Neural progenitor cell (in vitro differentiated cells): ENCODE measurements around the gene STK33. TPM values are rescaled to one million over a fixed set of nuclear protein-coding genes. Genes with fewer than 3 reads are reported as not detected.

Source experiments
- DNase-seq: peaks from one replicate; pipeline ENCODE4 v3.0.0-alpha.2; 2016; ENCODE audit warnings: low spot score
- H2AFZ ChIP-seq: fragments of 200-600 bp; sonication (generic); replicated peaks from 2 replicates; pipeline ENCODE4 v1.6.1; 2016; ENCODE audit warnings: antibody characterized with exemption
- H3F3A ChIP-seq: fragments of 200-600 bp; sonication (generic); 2 replicates; pipeline ENCODE4 v1.6.1; 2016; ENCODE audit warnings: antibody characterized with exemption, low read depth
- H3K27ac ChIP-seq: fragments of 200-600 bp; sonication (generic); 2 replicates; pipeline ENCODE4 v1.5.1; 2016; ENCODE audit warnings: mild to moderate bottlenecking
- H3K27me3 ChIP-seq: fragments of 200-600 bp; sonication (generic); 2 replicates; pipeline ENCODE4 v1.6.1; 2016; ENCODE audit warnings: mild to moderate bottlenecking, moderate library complexity
- H3K36me3 ChIP-seq: fragments of 200-600 bp; sonication (generic); 2 replicates; pipeline ENCODE4 v1.5.1; 2016
- H3K4me1 ChIP-seq: fragments of 200-600 bp; sonication (generic); 2 replicates; pipeline ENCODE4 v1.6.1; 2016; ENCODE audit warnings: mixed run types
- H3K4me2 ChIP-seq: fragments of 200-600 bp; sonication (generic); 2 replicates; pipeline ENCODE4 v1.6.1; 2016
- H3K4me3 ChIP-seq: fragments of 200-600 bp; sonication (generic); 2 replicates; pipeline ENCODE4 v1.5.1; 2016
- H3K79me2 ChIP-seq: fragments of 200-600 bp; sonication (generic); 2 replicates; pipeline ENCODE4 v1.6.1; 2016; ENCODE audit warnings: low read depth
- H3K9ac ChIP-seq: fragments of 200-600 bp; sonication (generic); 2 replicates; pipeline ENCODE4 v1.6.1; 2016
- H3K9me3 ChIP-seq: fragments of 200-600 bp; sonication (generic); 2 replicates; pipeline ENCODE4 v1.5.1; 2016; ENCODE audit warnings: low read depth
- H4K20me1 ChIP-seq: fragments of 200-600 bp; sonication (generic); 2 replicates; pipeline ENCODE4 v1.6.1; 2016; ENCODE audit warnings: low read depth
- H3K27ac Mint-ChIP-seq: 3 replicates; pipeline ENCODE4 v1.8.0; 2021; ENCODE audit warnings: mixed read lengths
- H3K27me3 Mint-ChIP-seq: 2 replicates; pipeline ENCODE4 v1.8.0; 2022; ENCODE audit warnings: low read depth, mild to moderate bottlenecking, inconsistent platforms, moderate library complexity, mixed read lengths; ENCODE audit not compliant: insufficient read depth
- H3K36me3 Mint-ChIP-seq: 3 replicates; pipeline ENCODE4 v1.8.0; 2021; ENCODE audit warnings: mixed read lengths
- H3K4me1 Mint-ChIP-seq: 3 replicates; pipeline ENCODE4 v1.8.0; 2021; ENCODE audit warnings: mixed read lengths
- H3K4me3 Mint-ChIP-seq: 3 replicates; pipeline ENCODE4 v1.8.0; 2021; ENCODE audit warnings: mild to moderate bottlenecking, moderate library complexity, mixed read lengths
- H3K9me3 Mint-ChIP-seq: 3 replicates; pipeline ENCODE4 v1.8.0; 2020; ENCODE audit warnings: mixed read lengths
- EZH2 ChIP-seq: fragments of 200-600 bp; sonication (generic); IDR thresholded peaks from 2 replicates; pipeline ENCODE4 v1.6.1; 2017; ENCODE audit warnings: antibody characterized with exemption, mild to moderate bottlenecking, moderate library complexity
- EZH2phosphoT487 ChIP-seq: fragments of 200-600 bp; sonication (generic); IDR thresholded peaks from 2 replicates; pipeline ENCODE4 v1.6.1; 2017; ENCODE audit warnings: antibody characterized with exemption
- total RNA-seq: library from RNA; depleted of rRNA; stranded (reverse); fragments of >200 nt; gene quantifications from 2 replicates; pipeline ENCODE4 v1.2.3, GENCODE V29; 2015; ENCODE audit warnings: low replicate concordance
- TF ChIP-seq, protein P1 (sequence below): fragments of 200-600 bp; sonication (generic); IDR thresholded peaks from 2 replicates; pipeline ENCODE4 v1.5.1; 2017; ENCODE audit warnings: antibody characterized with exemption, mild to moderate bottlenecking

Gene STK33
- total RNA-seq, 1 donor from 2014 or later, result 56.5 TPM

DNA sequence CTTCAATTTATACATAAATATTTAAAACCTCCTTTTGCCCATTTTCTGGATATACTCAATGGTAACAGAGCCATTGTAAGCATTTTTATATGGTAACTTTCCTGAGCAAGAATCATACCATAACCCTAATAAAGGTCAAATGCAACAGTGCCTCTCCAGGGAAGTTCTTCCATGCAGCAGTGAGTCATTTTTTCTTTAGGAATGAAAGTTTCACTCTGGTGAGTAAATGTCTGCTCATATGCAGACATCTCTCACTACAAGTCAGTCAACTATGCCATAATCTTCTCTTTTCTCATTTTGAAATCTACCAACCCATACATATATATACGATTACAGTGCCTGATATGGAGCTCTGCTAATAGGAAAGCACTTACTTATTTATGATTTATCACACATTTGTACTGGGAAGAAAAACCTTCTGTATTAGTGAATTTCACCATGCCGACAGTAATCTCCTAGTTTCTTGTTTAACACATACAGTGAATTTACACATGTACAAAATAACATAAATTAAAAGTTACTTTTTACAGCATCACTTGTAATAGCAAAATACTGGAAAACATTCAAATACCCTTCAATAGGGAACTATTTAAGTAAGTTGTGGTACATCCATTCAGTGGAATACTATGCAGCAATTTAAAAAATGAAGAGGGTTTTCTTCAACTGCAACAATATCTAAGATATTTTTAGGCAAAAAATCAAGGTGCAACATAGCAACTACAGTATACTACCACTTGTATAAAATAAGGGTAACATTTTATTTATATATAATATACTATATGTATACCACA, 16.0 kb downstream of the STK33 start:
- no peak overlapping the region for H3K27ac ChIP-seq
- peaks cover 12% of the 10 kb centered on the region for H3K9me3 Mint-ChIP-seq
- H3K36me3 ChIP-seq, result peaks cover 9% of the 10 kb centered on the region
- H2AFZ ChIP-seq, result no peak overlapping the region
- H3K9me3 ChIP-seq, result peaks cover 8% of the 10 kb centered on the region
- H3K79me2 ChIP-seq, result peaks cover 24% of the 10 kb centered on the region
- no peaks in the 10 kb centered on the region for H4K20me1 ChIP-seq
- no peak for DNase-seq
- TF ChIP-seq EZH2, result no peak
- TF ChIP-seq, protein P1, sequence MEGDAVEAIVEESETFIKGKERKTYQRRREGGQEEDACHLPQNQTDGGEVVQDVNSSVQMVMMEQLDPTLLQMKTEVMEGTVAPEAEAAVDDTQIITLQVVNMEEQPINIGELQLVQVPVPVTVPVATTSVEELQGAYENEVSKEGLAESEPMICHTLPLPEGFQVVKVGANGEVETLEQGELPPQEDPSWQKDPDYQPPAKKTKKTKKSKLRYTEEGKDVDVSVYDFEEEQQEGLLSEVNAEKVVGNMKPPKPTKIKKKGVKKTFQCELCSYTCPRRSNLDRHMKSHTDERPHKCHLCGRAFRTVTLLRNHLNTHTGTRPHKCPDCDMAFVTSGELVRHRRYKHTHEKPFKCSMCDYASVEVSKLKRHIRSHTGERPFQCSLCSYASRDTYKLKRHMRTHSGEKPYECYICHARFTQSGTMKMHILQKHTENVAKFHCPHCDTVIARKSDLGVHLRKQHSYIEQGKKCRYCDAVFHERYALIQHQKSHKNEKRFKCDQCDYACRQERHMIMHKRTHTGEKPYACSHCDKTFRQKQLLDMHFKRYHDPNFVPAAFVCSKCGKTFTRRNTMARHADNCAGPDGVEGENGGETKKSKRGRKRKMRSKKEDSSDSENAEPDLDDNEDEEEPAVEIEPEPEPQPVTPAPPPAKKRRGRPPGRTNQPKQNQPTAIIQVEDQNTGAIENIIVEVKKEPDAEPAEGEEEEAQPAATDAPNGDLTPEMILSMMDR, result no peak
- TF ChIP-seq EZH2phosphoT487, result no peak
- H3K27me3 ChIP-seq, result no peaks in the 10 kb centered on the region
- H3K4me1 Mint-ChIP-seq, result no peaks in the 10 kb centered on the region
- H3K4me2 ChIP-seq, result no peak overlapping the region
- H3K27ac Mint-ChIP-seq, result no peak overlapping the region
- H3K4me3 Mint-ChIP-seq, result no peak overlapping the region
- H3K4me1 ChIP-seq, result no peaks in the 10 kb centered on the region
- no peak overlapping the region for H3K4me3 ChIP-seq
- peaks cover 5% of the 10 kb centered on the region for H3F3A ChIP-seq
- no peak overlapping the region for H3K9ac ChIP-seq
- peaks cover 15% of the 10 kb centered on the region for H3K36me3 Mint-ChIP-seq
- no peaks in the 10 kb centered on the region for H3K27me3 Mint-ChIP-seq

DNA sequence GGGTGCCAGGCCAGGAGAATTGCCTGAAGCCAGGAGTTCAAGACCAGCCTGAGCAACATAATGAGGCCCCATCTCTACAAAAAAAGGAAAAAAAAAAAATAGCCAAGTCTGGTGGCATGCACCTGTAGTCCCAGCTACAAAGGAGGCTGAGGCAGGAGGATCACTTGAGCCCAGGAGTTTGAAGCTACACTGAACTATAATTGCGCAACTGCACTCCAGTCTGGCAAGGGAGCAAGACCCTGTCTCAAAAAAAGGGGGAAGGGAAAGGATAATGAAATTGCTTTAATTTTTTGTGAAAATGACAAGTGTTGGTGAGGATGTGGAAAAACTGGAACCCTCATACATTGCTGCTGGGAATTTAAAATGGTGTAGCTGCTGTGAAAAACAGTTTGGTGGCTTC, 19.2 kb downstream of the STK33 start:
- peaks cover 6% of the 10 kb centered on the region for H3K9me3 Mint-ChIP-seq
- H3K4me3 Mint-ChIP-seq, result no peak overlapping the region
- H3F3A ChIP-seq, result peaks cover 15% of the 10 kb centered on the region
- no peak overlapping the region for H3K27ac ChIP-seq
- H3K27ac Mint-ChIP-seq, result no peak overlapping the region
- no peak for DNase-seq
- H2AFZ ChIP-seq, result no peak overlapping the region
- no peaks in the 10 kb centered on the region for H3K27me3 ChIP-seq
- H3K4me3 ChIP-seq, result no peak overlapping the region
- H3K4me1 ChIP-seq, result no peaks in the 10 kb centered on the region
- TF ChIP-seq EZH2phosphoT487, result no peak
- TF ChIP-seq EZH2, result no peak
- TF ChIP-seq, protein P1, result no peak
- peaks cover 9% of the 10 kb centered on the region for H3K36me3 ChIP-seq
- H3K9ac ChIP-seq, result no peak overlapping the region
- no peaks in the 10 kb centered on the region for H3K4me1 Mint-ChIP-seq
- H3K9me3 ChIP-seq, result peaks cover 8% of the 10 kb centered on the region
- H4K20me1 ChIP-seq, result no peaks in the 10 kb centered on the region
- H3K27me3 Mint-ChIP-seq, result no peaks in the 10 kb centered on the region
- H3K36me3 Mint-ChIP-seq, result peaks cover 9% of the 10 kb centered on the region
- H3K4me2 ChIP-seq, result no peak overlapping the region
- peaks cover 12% of the 10 kb centered on the region for H3K79me2 ChIP-seq

DNA sequence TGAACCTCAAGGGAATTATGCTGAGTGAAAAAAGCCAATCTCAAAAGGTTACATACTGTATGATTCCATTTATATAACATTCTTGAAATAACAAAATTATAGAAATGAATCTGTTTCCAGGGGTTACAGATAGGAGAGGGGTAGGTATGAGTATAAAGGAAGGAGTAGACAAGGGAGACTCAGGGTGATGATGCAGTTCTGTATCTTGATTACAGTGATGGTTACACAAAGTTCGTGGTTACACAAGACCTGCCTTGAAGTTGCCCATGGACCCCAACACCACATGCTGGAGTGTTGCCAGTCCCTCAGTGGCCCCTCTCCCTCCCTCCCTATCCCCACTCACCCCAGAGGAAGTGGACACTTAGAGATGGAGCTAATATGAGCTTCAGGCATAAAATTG, 20.3 kb downstream of the STK33 start:
- Histone ChIP-seq H3K4me2 (no peak overlapping the region), H2AFZ (no peak overlapping the region), H3F3A (peaks cover 15% of the 10 kb centered on the region), H3K9ac (no peak overlapping the region), H3K4me1 (no peaks in the 10 kb centered on the region), H3K9me3 (peaks cover 8% of the 10 kb centered on the region), H3K79me2 (peaks cover 7% of the 10 kb centered on the region), H3K4me3 (no peak overlapping the region), H3K27me3 (no peaks in the 10 kb centered on the region), H4K20me1 (no peaks in the 10 kb centered on the region), H3K36me3 (peaks cover 4% of the 10 kb centered on the region), H3K27ac (no peak overlapping the region)
- no peaks in the 10 kb centered on the region for H3K27me3 Mint-ChIP-seq
- H3K27ac Mint-ChIP-seq, result no peak overlapping the region
- H3K4me1 Mint-ChIP-seq, result no peaks in the 10 kb centered on the region
- H3K4me3 Mint-ChIP-seq, result no peak overlapping the region
- TF ChIP-seq EZH2phosphoT487 (no peak), EZH2 (no peak)
- TF ChIP-seq, protein P1, result no peak
- peaks cover 4% of the 10 kb centered on the region for H3K9me3 Mint-ChIP-seq
- no peak for DNase-seq
- peaks cover 6% of the 10 kb centered on the region for H3K36me3 Mint-ChIP-seq
